Immature natural killer cell (primary cell): ENCODE data around the gene SSBP3. TPM values are rescaled to one million over a fixed set of nuclear protein-coding genes. Genes with fewer than 3 reads are reported as not detected.
A peak's percentile ranks its signal among the peaks of the same experiment; 100 is the strongest.
"Not testable (repeated sequence)": the region's sequence is repeated elsewhere in the genome, so short reads cannot be mapped to it uniquely, and the experiment has no call there.

ENCODE experiments used
- DNase-seq, 3 donors: peaks; one replicate each; pipeline ENCODE4 v3.0.0; 2022; ENCODE audit warnings: mixed read lengths in 1 of 3
- H3K27ac Mint-ChIP-seq, 6 donors: one replicate each; pipeline ENCODE4 v1.8.0; 2020; ENCODE audit warnings: mixed read lengths in 6 of 6, mild to moderate bottlenecking in 5 of 6, inconsistent platforms in 4 of 6, moderate library complexity in 3 of 6
- H3K27me3 Mint-ChIP-seq, 3 donors: one replicate each; pipeline ENCODE4 v1.8.0; 2020 to 2021; ENCODE audit warnings: low read depth in 3 of 3, mild to moderate bottlenecking in 3 of 3, mixed read lengths in 3 of 3, moderate library complexity in 3 of 3, inconsistent platforms in 1 of 3
- H3K36me3 Mint-ChIP-seq, 3 donors: one replicate each; pipeline ENCODE4 v1.8.0; 2020; ENCODE audit warnings: mixed read lengths in 3 of 3, inconsistent platforms in 2 of 3, mild to moderate bottlenecking in 2 of 3
- H3K4me1 Mint-ChIP-seq, 2 donors: one replicate each; pipeline ENCODE4 v1.8.0; 2020; ENCODE audit warnings: inconsistent platforms in 2 of 2, mild to moderate bottlenecking in 2 of 2, mixed read lengths in 2 of 2, moderate library complexity in 1 of 2
- H3K4me3 Mint-ChIP-seq, 5 donors: one replicate each; pipeline ENCODE4 v1.8.0; 2020; ENCODE audit warnings: mild to moderate bottlenecking in 5 of 5, mixed read lengths in 5 of 5, inconsistent platforms in 3 of 5, moderate library complexity in 3 of 5
- H3K9me3 Mint-ChIP-seq, 6 donors: one replicate each; pipeline ENCODE4 v1.8.0; 2020; ENCODE audit warnings: mild to moderate bottlenecking in 6 of 6, mixed read lengths in 6 of 6, inconsistent platforms in 4 of 6, moderate library complexity in 3 of 6
- polyA plus RNA-seq, 3 donors: library from polyadenylated mRNA; unstranded; fragments of 300-500 nt; fragmentation: Illumina TruSeq; gene quantifications; one replicate each; pipeline ENCODE4 v1.2.3, GENCODE V29; 2021

The SSBP3 gene
- polyA plus RNA-seq, 3 donors from 2014 or later, result 19.8 to 30.1 (median 21.1) TPM

DNA sequence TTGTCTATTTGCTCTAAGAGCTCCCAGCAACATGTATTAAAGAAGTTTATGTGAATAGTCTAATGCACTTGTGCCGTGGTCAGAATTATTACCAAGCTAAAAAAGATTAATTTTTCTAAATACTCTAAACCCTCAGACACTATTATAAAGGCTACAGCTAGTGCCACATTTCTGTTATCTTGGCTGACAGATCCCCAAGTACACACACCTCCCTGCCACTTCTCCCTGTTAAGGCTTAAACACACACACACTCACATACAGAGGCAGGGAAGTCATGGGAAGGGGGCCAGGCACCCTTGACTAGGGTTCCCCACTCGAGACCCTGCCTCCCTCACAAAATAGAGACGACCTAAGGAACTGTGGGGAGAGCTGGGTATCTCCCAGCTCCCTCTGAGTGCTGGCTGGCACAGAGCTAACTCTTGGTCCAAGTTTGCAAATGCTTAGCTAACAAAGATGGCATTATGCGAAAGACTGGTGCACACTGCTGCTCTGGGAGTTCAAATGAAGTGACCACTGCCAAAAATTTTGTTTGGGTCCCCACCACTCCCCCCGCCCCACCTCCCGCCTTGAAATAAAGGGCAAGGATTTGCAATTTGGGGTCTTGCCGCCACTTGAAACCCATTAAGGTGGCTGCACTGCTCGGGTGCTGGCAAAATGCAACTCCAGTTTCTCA, 9.8 kb downstream of the SSBP3 start:
- H3K27ac Mint-ChIP-seq, result peak overlapping the region in 5 of 6 donors; percentile 21 to 75 (median 69)
- H3K9me3 Mint-ChIP-seq, result no peaks in the 10 kb centered on the region
- H3K36me3 Mint-ChIP-seq, result peaks cover 16 to 40% (median 39%) of the 10 kb centered on the region in 3 donors
- H3K4me3 Mint-ChIP-seq, result peak overlapping the region in 3 of 5 donors; percentile 0 to 43 (median 33)
- peaks cover 82 to 95% of the 10 kb centered on the region in 2 donors for H3K4me1 Mint-ChIP-seq
- H3K27me3 Mint-ChIP-seq, result no peaks in the 10 kb centered on the region
- no peak for DNase-seq

DNA sequence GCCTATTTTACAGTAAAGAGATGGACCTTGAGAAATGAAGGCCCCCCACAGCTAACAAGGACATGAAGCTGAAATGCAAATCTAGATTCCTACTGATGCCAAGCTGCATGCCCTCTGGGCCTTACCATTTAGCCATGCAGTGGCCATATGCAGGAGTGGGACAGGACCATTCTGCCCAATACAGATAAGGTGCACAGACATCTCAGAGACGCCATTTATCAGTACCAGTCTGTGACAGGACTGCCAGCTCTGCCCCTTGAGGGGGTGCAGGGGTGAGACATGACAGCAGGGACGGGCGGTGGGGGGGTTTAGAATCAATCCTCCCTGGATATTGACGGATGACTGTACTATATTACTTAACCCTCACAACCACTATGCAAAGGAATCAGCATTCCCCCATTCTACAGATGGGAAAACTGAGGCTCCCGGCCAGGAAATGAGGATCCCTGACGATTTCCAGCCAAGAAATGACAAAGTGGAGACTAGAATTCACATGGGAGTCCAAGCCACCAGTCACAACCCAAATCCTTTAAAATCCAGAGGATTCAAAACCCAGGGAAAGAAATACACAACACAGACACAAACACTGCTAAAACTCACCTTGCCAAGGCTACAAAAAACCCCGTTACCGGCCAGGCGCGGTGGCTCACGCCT, 10.8 kb downstream of the SSBP3 start:
- Mint-ChIP-seq H3K4me1 (peaks cover 78 to 93% of the 10 kb centered on the region in 2 donors), H3K9me3 (no peaks in the 10 kb centered on the region), H3K27ac (peak overlapping the region in 3 of 6 donors; percentile 21 to 64 (median 25)), H3K36me3 (peaks cover 7 to 33% (median 31%) of the 10 kb centered on the region in 3 donors), H3K27me3 (peaks cover 0 to 2% (median 0%) of the 10 kb centered on the region in 3 donors), H3K4me3 (peak overlapping the region in 1 of 5 donors; percentile 30)
- no peak for DNase-seq

DNA sequence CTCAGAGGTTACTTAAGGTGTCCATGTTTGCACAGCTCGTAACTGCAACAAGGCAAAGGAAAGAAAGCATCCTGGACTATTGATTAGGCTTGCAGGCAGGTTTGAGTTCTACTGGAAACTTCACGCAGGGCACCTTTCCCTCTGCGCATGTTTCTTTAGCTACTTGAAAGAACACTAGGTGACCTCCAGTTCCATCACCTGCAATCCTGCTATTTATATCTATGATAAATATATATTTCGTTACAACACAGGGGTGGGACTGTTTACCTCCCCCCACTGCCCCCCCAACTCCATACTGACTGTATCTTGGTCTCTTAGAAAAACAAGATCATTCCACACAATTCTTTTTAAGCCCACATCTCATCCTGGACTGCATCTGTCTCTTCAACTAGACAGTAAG, 12.1 kb downstream of the SSBP3 start:
- Mint-ChIP-seq H3K27ac (peak overlapping the region in 5 of 6 donors; percentile 5 to 48 (median 36)), H3K4me1 (peaks cover 74 to 90% of the 10 kb centered on the region in 2 donors), H3K27me3 (peaks cover 0 to 2% (median 1%) of the 10 kb centered on the region in 3 donors), H3K4me3 (peak overlapping the region in 1 of 5 donors; percentile 3), H3K36me3 (peaks cover 6 to 22% (median 21%) of the 10 kb centered on the region in 3 donors), H3K9me3 (no peaks in the 10 kb centered on the region)
- no peak for DNase-seq

DNA sequence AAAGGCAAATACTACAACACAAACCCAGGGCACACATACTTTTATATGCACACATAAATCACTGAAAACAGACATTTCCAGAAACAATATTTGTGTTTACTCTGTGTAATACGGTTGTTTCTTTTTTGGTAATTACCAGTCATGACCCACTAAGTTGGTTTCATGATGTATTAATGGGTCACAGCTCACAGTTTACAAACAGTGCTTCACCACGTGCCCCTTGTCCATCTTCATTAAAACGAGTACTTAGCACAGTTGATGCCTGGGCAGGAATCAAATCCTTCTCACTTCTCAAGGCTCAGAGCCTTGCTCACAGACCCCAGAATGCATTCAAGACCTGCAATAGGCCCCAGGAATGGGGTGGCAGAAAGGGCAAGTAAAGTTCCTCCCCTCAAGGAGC, 13.8 kb downstream of the SSBP3 start:
- Mint-ChIP-seq H3K27ac (peak overlapping the region in 3 of 6 donors; percentile 42 to 79 (median 60)), H3K36me3 (peaks cover 6 to 15% (median 15%) of the 10 kb centered on the region in 3 donors), H3K9me3 (no peaks in the 10 kb centered on the region), H3K4me3 (no peak overlapping the region), H3K27me3 (peaks cover 0 to 2% (median 1%) of the 10 kb centered on the region in 3 donors), H3K4me1 (peaks cover 74 to 90% of the 10 kb centered on the region in 2 donors)
- no peak for DNase-seq

DNA sequence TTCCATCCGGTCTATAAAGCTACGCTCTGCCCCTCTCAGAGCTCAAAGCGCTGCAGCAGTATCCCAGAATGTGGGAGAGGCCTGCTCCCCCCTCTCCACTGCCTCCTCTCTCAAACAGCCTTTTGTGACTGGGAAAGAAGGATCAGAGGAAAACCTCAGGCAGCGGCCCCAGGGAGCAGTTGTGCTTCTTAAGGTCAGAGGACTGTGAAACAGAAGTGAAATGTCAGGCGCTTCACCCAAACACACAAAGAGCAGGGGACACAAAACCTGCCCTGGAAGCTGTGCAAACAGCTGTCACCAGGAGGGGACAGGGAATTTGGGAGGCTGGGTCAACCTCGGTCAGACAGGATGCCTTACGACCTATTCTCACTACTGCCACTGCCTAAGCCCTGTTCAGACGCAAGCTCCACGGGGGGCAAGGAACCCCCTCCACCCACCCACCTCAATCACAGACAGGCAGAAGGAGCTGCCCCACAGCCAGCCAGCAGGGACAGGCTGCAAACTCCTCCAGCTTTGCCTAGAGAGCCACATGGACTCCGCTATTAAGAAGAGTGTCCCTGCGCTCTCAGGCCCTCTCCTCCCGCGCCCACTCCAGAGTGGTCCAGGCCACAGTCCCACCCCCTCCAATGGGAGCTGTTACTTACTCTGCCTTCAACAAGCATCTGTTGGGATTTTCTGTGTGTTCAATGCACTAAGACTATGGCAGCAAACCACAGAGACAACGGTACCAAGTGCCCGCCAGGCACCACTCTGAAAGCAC, 14.6 kb downstream of the SSBP3 start:
- H3K9me3 Mint-ChIP-seq, result no peaks in the 10 kb centered on the region
- H3K4me3 Mint-ChIP-seq, result no peak overlapping the region
- peaks cover 0 to 2% (median 1%) of the 10 kb centered on the region in 3 donors for H3K27me3 Mint-ChIP-seq
- H3K4me1 Mint-ChIP-seq, result peaks cover 75 to 92% of the 10 kb centered on the region in 2 donors
- H3K27ac Mint-ChIP-seq, result peak overlapping the region in 3 of 6 donors; percentile 61 to 79 (median 70)
- DNase-seq, result no peak
- peaks cover 9 to 15% (median 15%) of the 10 kb centered on the region in 3 donors for H3K36me3 Mint-ChIP-seq

DNA sequence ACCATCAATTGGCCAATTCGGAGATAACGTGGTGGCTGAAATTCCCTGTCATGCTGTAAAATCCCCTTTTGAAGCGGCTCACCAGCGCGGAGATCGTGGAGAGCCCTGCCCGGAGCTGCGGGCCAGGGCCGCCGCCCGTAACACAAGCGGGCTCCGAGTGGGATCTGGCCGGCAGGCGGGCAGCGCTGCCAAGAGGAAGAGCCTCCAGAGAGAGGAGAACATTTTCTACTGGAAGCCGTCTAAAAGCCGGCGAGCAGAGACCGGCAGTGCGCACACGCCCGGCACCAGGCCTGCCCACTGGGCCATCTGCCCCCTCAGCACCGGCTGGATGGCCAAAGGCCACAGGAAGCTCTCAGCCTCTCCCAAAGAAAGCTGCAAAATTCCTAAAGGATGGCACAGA, 15.5 kb downstream of the SSBP3 start:
- no peak for DNase-seq
- H3K4me3 Mint-ChIP-seq, result no peak overlapping the region
- peaks cover 79 to 92% of the 10 kb centered on the region in 2 donors for H3K4me1 Mint-ChIP-seq
- peak overlapping the region in 2 of 6 donors; percentile 31 to 70 for H3K27ac Mint-ChIP-seq
- no peaks in the 10 kb centered on the region for H3K9me3 Mint-ChIP-seq
- H3K27me3 Mint-ChIP-seq, result peaks cover 0 to 2% (median 1%) of the 10 kb centered on the region in 3 donors
- peaks cover 9 to 15% (median 10%) of the 10 kb centered on the region in 3 donors for H3K36me3 Mint-ChIP-seq

DNA sequence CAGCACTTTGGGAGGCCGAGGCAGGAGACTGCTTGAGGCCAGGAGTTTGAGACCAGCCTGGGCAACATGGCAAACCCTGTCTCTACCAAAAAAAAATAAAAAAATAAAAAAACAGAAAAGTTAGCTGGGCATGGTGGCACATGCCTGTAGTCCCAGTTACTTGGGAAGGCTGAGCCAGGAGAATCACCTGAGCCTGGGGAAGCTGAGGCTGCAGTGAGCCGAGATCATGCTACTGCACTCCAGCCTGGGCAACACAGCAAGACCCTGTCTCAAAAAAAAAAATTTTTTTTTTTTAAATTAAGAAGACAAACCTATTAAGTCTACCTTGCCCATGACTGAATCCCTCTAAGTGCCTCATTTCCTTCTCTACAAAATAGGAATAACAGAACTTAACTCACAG, 16.6 kb downstream of the SSBP3 start:
- Mint-ChIP-seq H3K27ac (peak overlapping the region in 2 of 6 donors; percentile 26 to 60), H3K36me3 (peaks cover 9 to 15% (median 10%) of the 10 kb centered on the region in 3 donors), H3K4me1 (peaks cover 81 to 93% of the 10 kb centered on the region in 2 donors)
- not testable (repeated sequence) for DNase-seq, H3K4me3 Mint-ChIP-seq, H3K27me3 Mint-ChIP-seq, H3K9me3 Mint-ChIP-seq

DNA sequence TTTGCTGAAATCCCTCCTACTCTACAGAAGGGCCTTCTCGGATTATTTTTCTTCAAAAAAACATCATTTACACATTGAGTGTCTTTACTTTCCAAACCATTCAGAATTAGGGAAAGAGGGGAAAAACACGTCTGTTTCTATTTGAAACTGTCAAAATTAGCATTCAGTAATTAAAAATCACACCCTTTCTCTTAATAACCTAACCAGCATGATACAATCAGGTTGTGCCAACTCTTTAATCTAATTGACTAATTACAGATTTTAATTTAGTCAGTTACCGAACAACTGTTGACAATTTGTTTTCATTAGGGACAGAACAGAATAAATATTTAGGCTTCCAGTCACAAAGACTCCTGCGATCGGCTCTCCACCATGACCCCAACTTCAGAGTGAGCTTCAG, 18.8 kb downstream of the SSBP3 start:
- Mint-ChIP-seq H3K9me3 (no peaks in the 10 kb centered on the region), H3K4me1 (peaks cover 83 to 92% of the 10 kb centered on the region in 2 donors), H3K27ac (peak overlapping the region in 4 of 6 donors; percentile 41 to 74 (median 68))

DNA sequence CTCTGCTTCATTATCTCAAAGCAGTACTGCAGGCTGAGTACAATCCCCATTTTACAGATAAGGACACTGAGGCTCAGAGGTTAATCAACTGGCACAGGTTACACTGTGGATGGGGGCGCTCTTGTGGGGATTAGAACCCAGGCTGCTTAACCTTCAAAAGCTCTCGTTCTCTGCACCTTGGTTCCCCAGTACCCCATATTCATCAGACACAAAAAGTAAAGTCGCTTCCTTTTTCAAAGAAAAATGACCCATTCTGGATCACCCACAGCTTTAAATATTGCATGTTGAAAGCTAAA, 20.5 kb downstream of the SSBP3 start:
- peak overlapping the region; percentile 13 to 85 (median 54) for H3K27ac Mint-ChIP-seq
- H3K9me3 Mint-ChIP-seq, result no peaks in the 10 kb centered on the region
- no peak for DNase-seq
- peak overlapping the region in 1 of 5 donors; percentile 22 for H3K4me3 Mint-ChIP-seq
- H3K27me3 Mint-ChIP-seq, result peaks cover 0 to 3% (median 2%) of the 10 kb centered on the region in 3 donors
- peaks cover 88 to 91% of the 10 kb centered on the region in 2 donors for H3K4me1 Mint-ChIP-seq
- H3K36me3 Mint-ChIP-seq, result peaks cover 6 to 12% (median 9%) of the 10 kb centered on the region in 3 donors

More for the DNA sequence above, 18.8 kb downstream of the SSBP3 start:
- no peak for DNase-seq
- Mint-ChIP-seq H3K27me3 (peaks cover 0 to 2% (median 1%) of the 10 kb centered on the region in 3 donors), H3K4me3 (peak overlapping the region in 2 of 5 donors; percentile 33 to 47), H3K36me3 (peaks cover 9 to 11% (median 10%) of the 10 kb centered on the region in 3 donors)

DNA sequence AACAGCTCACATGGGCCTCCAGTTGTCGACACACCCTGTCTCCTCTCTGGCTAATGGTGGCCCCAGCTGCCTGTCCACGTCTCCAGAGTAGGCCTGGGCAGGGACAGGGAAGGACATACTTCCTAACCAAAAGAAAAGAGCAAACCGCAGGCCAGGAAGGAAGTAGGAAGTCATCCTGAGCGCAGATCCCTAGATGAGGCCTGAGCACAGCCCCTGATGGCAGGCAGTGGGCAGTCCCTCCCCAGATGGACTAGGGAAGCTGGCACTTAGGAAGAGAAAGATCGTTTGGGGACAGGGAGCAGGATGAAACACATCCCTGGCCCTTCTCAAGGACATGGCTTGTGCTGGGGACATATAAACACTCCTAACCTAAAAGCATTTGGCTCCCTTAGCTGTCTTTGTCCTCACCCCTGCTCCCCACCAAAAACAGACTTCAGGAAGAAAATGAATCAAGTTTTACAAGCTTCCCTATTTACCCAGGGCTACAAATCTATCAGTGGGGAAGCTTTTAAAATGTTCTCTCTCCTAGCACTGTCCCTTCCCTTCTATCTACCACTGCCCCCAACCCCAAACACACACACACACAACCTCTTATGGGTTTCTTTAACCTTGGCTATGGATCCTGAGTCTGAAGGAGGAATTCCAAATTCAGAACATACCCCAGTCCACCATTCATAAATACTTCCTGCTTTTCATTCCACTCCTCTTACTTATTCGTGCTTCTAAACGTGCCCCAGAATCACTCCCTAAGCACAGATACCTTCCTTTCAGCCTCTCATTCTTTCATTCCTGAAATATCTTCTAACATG, 21.1 kb downstream of the SSBP3 start:
- DNase-seq, result no peak
- peaks cover 2 to 8% (median 7%) of the 10 kb centered on the region in 3 donors for H3K27me3 Mint-ChIP-seq
- H3K9me3 Mint-ChIP-seq, result no peaks in the 10 kb centered on the region
- H3K4me3 Mint-ChIP-seq, result peak overlapping the region in 2 of 5 donors; percentile 22 to 33
- peaks cover 89 to 91% of the 10 kb centered on the region in 2 donors for H3K4me1 Mint-ChIP-seq
- peak overlapping the region; percentile 13 to 85 (median 56) for H3K27ac Mint-ChIP-seq
- H3K36me3 Mint-ChIP-seq, result peaks cover 6 to 16% (median 6%) of the 10 kb centered on the region in 3 donors

DNA sequence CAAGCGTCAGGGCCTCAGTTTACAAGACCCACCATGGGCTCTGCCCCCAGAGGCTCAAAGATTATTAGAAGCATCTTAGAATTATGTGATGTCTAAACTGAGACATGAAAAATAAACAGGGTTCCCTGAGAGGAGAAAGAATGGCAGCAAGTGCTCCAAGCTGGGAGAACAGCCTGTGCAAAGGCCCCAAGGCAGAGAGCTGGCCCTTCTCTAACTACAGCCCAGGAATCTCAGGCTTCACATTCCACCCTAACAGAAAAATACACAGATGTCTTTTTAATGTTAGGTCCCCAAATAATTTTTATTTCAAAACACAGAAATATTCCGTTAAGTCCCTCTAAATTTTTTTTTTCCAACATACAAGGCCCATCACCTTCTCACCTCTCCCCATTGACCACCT, 21.7 kb downstream of the SSBP3 start:
- H3K4me3 Mint-ChIP-seq, result peak overlapping the region in 2 of 5 donors; percentile 2 to 33
- peak overlapping the region in 4 of 6 donors; percentile 55 to 59 (median 57) for H3K27ac Mint-ChIP-seq
- peaks cover 4 to 16% (median 6%) of the 10 kb centered on the region in 3 donors for H3K36me3 Mint-ChIP-seq
- H3K27me3 Mint-ChIP-seq, result peaks cover 2 to 8% (median 8%) of the 10 kb centered on the region in 3 donors
- peaks cover 92 to 94% of the 10 kb centered on the region in 2 donors for H3K4me1 Mint-ChIP-seq
- no peak for DNase-seq
- H3K9me3 Mint-ChIP-seq, result no peaks in the 10 kb centered on the region

DNA sequence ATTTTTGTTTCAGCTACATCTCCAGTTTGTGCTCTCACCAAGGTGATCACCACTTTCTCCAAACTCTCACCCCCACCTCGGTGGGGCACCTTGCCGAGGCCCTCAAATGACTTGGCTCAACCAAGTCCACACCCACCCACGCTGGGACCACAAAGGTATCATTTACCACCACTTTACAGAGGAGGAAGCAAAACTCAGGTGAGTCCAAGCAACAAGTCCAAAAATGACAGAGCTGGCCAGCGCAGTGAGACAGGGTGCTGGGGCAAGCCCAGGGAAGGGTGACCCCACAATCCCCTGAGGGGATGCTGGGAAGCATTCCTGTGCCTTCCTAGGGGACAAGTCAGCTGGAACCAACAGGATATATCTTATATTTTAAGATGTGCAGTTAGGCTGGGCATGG, 24.7 kb downstream of the SSBP3 start:
- peaks cover 4 to 10% (median 8%) of the 10 kb centered on the region in 3 donors for H3K27me3 Mint-ChIP-seq
- no peak for DNase-seq
- peaks cover 93 to 95% of the 10 kb centered on the region in 2 donors for H3K4me1 Mint-ChIP-seq

More for the DNA sequence above, 24.7 kb downstream of the SSBP3 start:
- H3K4me3 Mint-ChIP-seq, result peak overlapping the region in 3 of 5 donors; percentile 66 to 73 (median 69)
- no peaks in the 10 kb centered on the region for H3K9me3 Mint-ChIP-seq
- peaks cover 0 to 6% (median 0%) of the 10 kb centered on the region in 3 donors for H3K36me3 Mint-ChIP-seq
- H3K27ac Mint-ChIP-seq, result peak overlapping the region; percentile 21 to 86 (median 68)
